Adipose tissue (tissue), 3 donors: ENCODE measurements around the gene CAPN10. TPM values are rescaled to one million over a fixed set of nuclear protein-coding genes. Genes with fewer than 3 reads are reported as not detected.
"Not testable (repeated sequence)": the region's sequence is repeated elsewhere in the genome, so short reads cannot be mapped to it uniquely, and the experiment has no call there.

ENCODE experiments used
- H3K27ac ChIP-seq: one replicate; pipeline ENCODE4 v1.5.1; 2013; ENCODE audit warnings: low read depth, low read length
- WGBS, 3 donors: extraction: QIAGEN DNeasy Blood & Tissue Kit; methylation state at CpG; one replicate each; pipeline ENCODE4 v1.1.7; 2013; 5-methylcytosine and 5-hydroxymethylcytosine counted together
- polyA plus RNA-seq, 3 donors: library from polyadenylated mRNA; stranded (reverse); fragments of 200-250 nt; gene quantifications; one replicate each; pipeline ENCODE4 v1.2.3, GENCODE V29; 2013
- donor health status: healthy with polysubstance abuse.
- donor health status: Bipolar disorder and iron deficiency.
- donor health status: healthy.

The CAPN10 gene
- polyA plus RNA-seq, 3 donors: 13.4 to 25.3 (median 18.7) TPM

GRCh38 chr2:240560480-240561324, 25.8 kb upstream of the CAPN10 start:
- peak overlapping the region; percentile 79 for H3K27ac ChIP-seq
- WGBS, 3 donors: 0% methylated on average over 89 to 101 of the region's 101 CpGs

GRCh38 chr2:240561325-240561971, 25.1 kb upstream of the CAPN10 start:
- H3K27ac ChIP-seq: no peak overlapping the region
- 18 to 21% (median 18%) methylated on average over 13 to 14 of the region's 14 CpGs for WGBS, 3 donors

DNA sequence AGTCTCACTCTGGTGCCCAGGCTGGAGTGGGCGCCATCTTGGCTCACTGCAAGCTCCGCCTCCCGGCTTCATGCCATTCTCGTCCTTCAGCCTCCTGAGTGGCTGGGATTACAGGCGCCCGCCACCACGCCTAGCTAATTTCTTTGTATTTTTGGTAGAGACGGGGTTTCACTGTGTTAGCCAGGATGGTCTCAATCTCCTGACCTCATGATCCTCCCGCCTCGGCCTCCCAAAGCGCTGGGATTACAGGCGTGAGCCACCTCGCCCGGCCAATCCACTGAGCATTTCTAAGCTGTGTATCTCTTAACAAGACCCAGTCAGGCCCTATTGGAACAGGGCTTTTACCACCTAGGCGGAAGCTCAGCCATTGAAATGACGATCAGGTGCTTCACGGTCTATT, 23.3 kb upstream of the CAPN10 start:
- H3K27ac ChIP-seq: not testable (repeated sequence)
- WGBS, 3 donors: 96 to 98% (median 97%) methylated on average over 17 of the region's 17 CpGs

- H3K27ac ChIP-seq: no peak overlapping the region
These were observed 22.5 kb upstream of the CAPN10 start for GRCh38 chr2:240563951-240564560.

DNA sequence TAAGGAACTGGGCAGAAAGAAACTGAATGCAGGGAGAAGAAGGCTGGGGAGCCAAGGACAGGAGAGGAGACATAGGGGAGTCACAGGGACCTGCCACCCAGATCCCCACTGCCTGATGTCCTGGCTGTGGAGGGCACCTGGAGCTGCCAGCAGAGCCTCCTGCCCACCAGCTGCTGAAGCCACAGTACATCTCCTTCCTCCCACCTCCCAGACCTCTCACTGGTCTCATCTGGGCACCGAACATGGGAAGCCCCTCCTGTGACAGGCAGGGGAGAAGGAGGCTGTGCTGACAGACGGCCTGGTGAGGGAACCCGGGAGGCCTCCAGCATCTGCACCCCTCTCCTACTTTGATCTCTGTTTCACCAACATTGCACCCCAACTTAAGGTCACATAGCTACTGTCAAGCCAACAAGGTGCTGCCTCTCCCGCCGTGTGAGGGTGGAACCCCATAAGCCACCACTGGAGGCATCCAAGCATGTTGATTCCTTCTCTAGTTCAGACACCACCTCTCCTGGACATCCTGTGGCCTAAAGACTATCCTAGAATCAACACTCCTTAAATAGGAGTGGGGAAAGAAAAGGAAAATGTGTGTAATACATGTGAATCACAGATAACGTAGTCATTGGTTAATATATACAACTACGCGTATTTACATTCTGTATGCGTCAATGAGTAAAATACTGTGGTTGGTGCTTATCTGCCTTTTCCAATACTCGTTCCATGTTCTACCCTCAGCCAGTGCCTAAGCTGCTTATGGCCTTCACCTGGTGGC, 21.8 kb upstream of the CAPN10 start:
- H3K27ac ChIP-seq: no peak overlapping the region
- 71 to 80% (median 79%) methylated on average over 10 of the region's 10 CpGs for WGBS, 3 donors

More at GRCh38 chr2:240563951-240564560, 22.5 kb upstream of the CAPN10 start:
- 93 to 95% (median 93%) methylated on average over 12 of the region's 12 CpGs for WGBS, 3 donors

GRCh38 chr2:240565333-240566202, 21.0 kb upstream of the CAPN10 start:
- peak overlapping the region; percentile 74 for H3K27ac ChIP-seq
- WGBS, 3 donors: 32 to 54% (median 40%) methylated on average over 26 of the region's 26 CpGs

DNA sequence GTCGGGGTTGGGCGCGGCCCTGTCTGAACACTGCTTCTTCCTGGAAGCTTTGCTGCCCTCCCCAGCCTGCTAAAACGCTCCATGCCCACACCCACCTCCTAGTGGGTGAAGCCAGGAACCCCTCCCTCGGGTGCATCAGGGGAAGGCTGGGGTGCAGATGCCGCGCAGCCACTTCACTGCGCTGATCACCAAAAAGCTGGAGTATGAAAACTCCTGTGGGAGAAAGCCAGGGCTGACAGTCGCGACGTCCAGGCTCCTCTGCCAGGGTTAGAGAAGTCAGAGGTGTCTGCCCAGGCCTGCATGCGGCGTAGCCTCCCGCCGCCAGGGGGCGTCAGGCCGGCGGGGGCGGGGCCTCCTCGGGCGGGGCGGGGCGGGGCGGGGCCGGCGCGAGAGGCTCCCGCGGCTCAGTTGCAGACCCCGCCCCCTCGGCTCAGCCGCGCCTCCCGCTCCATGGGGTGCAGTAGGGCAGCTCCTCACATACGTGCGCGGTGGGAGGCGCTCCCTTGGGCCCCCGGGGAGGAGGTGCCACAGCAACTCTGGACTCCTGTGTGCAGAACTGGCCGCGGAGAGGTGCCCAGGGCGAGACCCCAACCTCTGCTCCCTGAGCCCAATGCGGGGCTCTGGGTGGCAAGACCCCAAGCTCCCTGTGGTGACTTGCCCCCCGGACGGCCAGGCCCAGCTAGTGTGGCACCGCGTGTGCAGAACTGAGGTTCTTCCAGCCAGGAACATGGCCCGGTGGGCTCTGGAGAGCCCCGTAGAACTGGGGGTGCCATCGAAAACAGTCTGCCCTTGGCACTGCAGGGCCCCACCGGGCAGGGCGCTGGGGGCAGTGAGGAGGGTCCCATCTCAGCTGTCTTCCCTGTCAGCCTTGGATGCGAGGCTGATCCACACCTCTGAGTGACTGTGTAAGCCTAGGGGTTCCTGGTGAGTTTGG, 20.1 kb upstream of the CAPN10 start:
- 7 to 9% (median 8%) methylated on average over 44 to 53 of the region's 53 CpGs for WGBS, 3 donors
- H3K27ac ChIP-seq: peak overlapping the region; percentile 74

GRCh38 chr2:240567137-240567871, 19.2 kb upstream of the CAPN10 start:
- 22 to 28% (median 28%) methylated on average over 26 of the region's 26 CpGs for WGBS, 3 donors
- no peak overlapping the region for H3K27ac ChIP-seq

- 0 to 1% (median 1%) methylated on average over 47 to 98 of the region's 106 CpGs for WGBS, 3 donors
- peak within 1 kb of the TSS; percentile 74 for H3K27ac ChIP-seq
These were observed 18.5 kb upstream of the CAPN10 start, which contains the start of gene RNPEPL1 for GRCh38 chr2:240567872-240568677. Gene RNPEPL1, plus strand, starts transcription at chr2:240568484. Its CDS starts 103 bp downstream, at chr2:240568587.

DNA sequence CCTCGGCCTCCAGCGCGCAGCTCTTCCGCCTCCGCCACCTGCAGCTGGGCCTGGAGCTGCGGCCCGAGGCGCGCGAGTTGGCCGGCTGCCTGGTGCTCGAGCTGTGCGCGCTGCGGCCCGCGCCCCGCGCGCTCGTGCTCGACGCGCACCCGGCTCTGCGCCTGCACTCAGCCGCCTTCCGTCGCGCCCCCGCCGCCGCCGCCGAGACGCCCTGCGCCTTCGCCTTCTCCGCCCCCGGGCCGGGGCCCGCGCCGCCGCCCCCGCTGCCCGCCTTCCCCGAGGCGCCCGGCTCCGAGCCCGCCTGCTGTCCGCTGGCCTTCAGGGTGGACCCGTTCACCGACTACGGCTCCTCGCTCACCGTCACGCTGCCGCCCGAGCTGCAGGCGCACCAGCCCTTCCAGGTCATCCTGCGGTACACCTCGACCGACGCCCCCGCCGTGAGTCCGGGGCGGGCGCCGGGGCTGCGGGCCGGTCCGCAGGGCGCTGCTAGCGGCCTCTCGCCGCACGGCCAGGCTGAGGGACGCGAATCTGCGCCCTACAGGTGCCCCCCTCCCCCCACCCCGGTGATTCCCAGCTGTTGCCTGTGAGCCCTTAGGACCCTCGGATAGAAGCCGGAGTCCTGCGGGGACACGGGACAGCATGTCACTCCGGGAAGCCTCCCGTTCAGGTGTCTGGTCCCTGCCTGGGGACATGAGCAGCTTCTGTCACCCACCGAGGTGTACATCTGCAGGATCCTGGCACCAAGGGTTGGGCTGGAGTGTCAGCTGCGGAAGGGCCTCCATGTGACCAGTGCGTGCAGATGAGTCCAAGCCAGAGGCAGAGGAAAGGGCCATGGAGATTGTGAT, 17.6 kb upstream of the CAPN10 start:
- WGBS, 3 donors: 1 to 2% (median 1%) methylated on average over 60 to 93 of the region's 93 CpGs
- peak overlapping the region; percentile 33 for H3K27ac ChIP-seq

- 65 to 80% (median 72%) methylated on average over 9 of the region's 9 CpGs for WGBS, 3 donors
- H3K27ac ChIP-seq: no peak overlapping the region
These were observed 17.0 kb upstream of the CAPN10 start for GRCh38 chr2:240569523-240569997.

- WGBS, 3 donors: 80 to 92% (median 87%) methylated on average over 15 of the region's 15 CpGs
- no peak overlapping the region for H3K27ac ChIP-seq
These were observed 16.5 kb upstream of the CAPN10 start for GRCh38 chr2:240569998-240570530.

- H3K27ac ChIP-seq: no peak overlapping the region
- WGBS, 3 donors: 81 to 86% (median 85%) methylated on average over 10 to 11 of the region's 11 CpGs
These were observed 15.8 kb upstream of the CAPN10 start for GRCh38 chr2:240570531-240571313.
